ENCODE results near the gene LUC7L. TPM values are rescaled to one million over a fixed set of nuclear protein-coding genes. Genes with fewer than 3 reads are reported as not detected.

Gene LUC7L
- total RNA-seq, 1 donor from 2014 or later, result 203 TPM

DNA sequence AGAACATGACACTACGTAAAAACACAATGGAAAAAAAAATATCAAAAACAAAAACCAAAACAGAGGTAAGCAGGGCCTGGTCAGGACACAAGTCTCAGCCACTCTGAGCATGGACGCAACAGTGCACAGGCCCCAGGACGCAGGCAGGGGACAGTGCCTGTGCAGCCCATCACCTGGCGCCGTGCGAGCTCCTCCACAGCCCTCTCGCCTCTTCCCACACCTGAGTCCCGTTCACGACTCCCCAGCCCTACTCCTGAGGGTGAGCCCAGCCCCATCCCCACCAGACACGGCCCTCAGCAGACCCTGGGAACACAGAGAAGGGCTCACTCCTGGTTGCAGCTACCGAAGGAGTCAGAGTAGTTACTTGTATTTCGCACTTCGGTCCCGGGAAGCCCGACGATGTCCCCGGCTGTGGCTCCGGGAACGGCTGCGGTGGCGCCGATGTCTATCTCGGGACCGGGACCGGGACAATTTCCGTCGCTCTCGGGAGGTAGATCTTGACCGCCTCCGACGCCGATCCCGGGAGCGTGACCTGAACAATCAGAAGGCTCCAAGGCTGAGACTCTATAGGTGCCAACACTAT, 39.6 kb downstream of the LUC7L start:
- Mint-ChIP-seq H3K9me3 (no peaks in the 10 kb centered on the region), H3K4me3 (no peak overlapping the region), H3K27ac (no peak overlapping the region), H3K27me3 (ENCODE audit: low read depth) (no peaks in the 10 kb centered on the region), H3K4me1 (no peaks in the 10 kb centered on the region), H3K36me3 (peaks cover 51% of the 10 kb centered on the region)
- no peak for DNase-seq (ENCODE audit: low spot score in 2 of 2, unreplicated experiment in 2 of 2)
- TF ChIP-seq, protein P1, sequence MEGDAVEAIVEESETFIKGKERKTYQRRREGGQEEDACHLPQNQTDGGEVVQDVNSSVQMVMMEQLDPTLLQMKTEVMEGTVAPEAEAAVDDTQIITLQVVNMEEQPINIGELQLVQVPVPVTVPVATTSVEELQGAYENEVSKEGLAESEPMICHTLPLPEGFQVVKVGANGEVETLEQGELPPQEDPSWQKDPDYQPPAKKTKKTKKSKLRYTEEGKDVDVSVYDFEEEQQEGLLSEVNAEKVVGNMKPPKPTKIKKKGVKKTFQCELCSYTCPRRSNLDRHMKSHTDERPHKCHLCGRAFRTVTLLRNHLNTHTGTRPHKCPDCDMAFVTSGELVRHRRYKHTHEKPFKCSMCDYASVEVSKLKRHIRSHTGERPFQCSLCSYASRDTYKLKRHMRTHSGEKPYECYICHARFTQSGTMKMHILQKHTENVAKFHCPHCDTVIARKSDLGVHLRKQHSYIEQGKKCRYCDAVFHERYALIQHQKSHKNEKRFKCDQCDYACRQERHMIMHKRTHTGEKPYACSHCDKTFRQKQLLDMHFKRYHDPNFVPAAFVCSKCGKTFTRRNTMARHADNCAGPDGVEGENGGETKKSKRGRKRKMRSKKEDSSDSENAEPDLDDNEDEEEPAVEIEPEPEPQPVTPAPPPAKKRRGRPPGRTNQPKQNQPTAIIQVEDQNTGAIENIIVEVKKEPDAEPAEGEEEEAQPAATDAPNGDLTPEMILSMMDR (IDR thresholded peaks at IDR 0.05; ENCODE audit: unreplicated experiment), result no peak

DNA sequence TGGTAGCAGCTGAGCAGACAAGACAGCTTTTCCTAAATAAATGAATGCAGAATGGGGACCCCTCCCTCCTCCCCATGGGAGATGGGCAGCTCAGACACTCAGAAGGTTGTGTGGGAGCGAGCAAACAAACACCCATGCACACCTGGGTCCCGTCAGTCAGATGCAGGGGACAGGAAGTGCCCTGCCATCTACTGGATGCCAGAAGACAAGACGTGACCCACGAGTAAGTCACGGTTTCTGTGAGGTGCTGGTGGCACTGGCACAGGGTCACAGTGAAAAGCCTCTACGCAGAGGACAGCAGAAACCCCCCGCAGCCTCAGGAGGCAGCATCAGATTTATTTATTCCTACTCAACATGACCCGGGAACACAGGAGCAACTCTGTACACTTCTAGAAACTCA, 40.6 kb downstream of the LUC7L start:
- Mint-ChIP-seq H3K27me3 (ENCODE audit: low read depth) (no peaks in the 10 kb centered on the region), H3K4me3 (no peak overlapping the region), H3K27ac (no peak overlapping the region), H3K36me3 (peaks cover 43% of the 10 kb centered on the region), H3K4me1 (no peaks in the 10 kb centered on the region), H3K9me3 (no peaks in the 10 kb centered on the region)
- TF ChIP-seq, protein P1 (IDR thresholded peaks at IDR 0.05; ENCODE audit: unreplicated experiment), result no peak
- DNase-seq (ENCODE audit: low spot score in 2 of 2, unreplicated experiment in 2 of 2), result no peak

DNA sequence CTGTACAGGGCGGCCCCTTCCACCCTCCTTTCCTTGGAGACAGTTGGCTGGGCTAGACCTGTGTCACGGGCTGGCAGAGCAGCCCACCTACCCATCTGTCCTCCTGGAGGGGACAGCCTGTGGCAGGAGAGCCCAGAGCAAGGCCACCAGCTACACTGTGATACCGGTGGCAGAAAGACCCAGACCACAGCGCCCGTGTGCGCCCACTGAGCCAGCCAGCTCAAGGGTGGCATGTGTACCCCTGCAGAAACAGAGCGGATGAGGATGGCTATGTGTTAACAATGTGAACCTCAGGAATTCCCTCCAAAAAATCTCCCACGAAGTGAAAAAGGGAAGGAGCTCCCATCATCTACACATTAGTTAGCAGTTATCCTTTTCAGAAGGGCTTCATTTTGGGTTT, 41.9 kb downstream of the LUC7L start:
- TF ChIP-seq, protein P1 (IDR thresholded peaks at IDR 0.05; ENCODE audit: unreplicated experiment), result no peak

DNA sequence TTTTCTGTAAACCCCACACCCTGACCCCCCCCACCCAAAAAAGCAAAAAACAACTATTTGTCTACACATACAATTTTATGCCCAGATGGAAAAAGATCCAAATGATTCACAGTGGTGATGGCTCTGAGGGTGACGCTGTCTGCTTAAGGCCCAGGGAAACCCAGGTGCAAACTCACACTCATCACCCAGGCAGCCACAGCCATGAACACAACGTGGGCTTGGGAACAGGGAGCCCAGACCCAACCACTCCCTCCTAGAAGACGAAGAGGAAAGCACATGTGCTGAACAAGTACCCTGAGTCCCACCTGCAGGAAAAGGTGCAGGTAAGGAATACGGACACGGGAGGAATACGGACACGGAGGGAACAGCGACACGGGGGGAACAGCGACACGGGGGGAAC, 43.6 kb downstream of the LUC7L start:
- Mint-ChIP-seq H3K9me3 (no peaks in the 10 kb centered on the region), H3K27ac (no peak overlapping the region), H3K27me3 (ENCODE audit: low read depth) (no peaks in the 10 kb centered on the region), H3K36me3 (peaks cover 32% of the 10 kb centered on the region), H3K4me1 (peaks cover 2% of the 10 kb centered on the region), H3K4me3 (no peak overlapping the region)
- TF ChIP-seq, protein P1 (IDR thresholded peaks at IDR 0.05; ENCODE audit: unreplicated experiment), result no peak
- DNase-seq (ENCODE audit: low spot score in 2 of 2, unreplicated experiment in 2 of 2), result no peak

More for the DNA sequence above, 41.9 kb downstream of the LUC7L start:
- H3K27ac Mint-ChIP-seq, result no peak overlapping the region
- H3K4me3 Mint-ChIP-seq, result no peak overlapping the region
- H3K4me1 Mint-ChIP-seq, result no peaks in the 10 kb centered on the region
- DNase-seq (ENCODE audit: low spot score in 2 of 2, unreplicated experiment in 2 of 2), result no peak
- peaks cover 41% of the 10 kb centered on the region for H3K36me3 Mint-ChIP-seq
- no peaks in the 10 kb centered on the region for H3K27me3 Mint-ChIP-seq (ENCODE audit: low read depth)
- H3K9me3 Mint-ChIP-seq, result no peaks in the 10 kb centered on the region

DNA sequence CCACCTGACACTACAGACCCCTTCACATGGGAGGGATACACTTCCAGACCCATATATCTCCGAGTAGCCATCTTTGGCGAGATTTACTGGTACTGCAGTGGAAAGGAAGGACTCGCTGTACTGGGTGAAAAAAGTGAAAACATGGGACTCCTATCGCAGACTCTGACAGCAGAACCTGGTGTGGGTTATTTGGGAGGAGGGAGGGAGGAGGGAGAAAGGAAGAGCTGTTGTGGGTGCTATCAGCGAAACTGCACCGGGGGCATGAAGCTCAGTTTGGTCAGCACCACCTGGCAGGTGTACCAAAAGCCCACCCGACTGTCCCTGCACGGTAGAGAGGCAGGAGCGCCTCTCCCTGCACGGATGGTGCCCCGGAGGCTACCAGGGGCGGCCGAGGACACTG, 44.0 kb downstream of the LUC7L start:
- H3K27me3 Mint-ChIP-seq (ENCODE audit: low read depth), result no peaks in the 10 kb centered on the region
- no peak for DNase-seq (ENCODE audit: low spot score in 2 of 2, unreplicated experiment in 2 of 2)
- peak overlapping the region; percentile 30 for H3K27ac Mint-ChIP-seq
- H3K36me3 Mint-ChIP-seq, result peaks cover 31% of the 10 kb centered on the region
- peaks cover 2% of the 10 kb centered on the region for H3K4me1 Mint-ChIP-seq
- TF ChIP-seq, protein P1 (IDR thresholded peaks at IDR 0.05; ENCODE audit: unreplicated experiment), result no peak
- H3K9me3 Mint-ChIP-seq, result no peaks in the 10 kb centered on the region
- H3K4me3 Mint-ChIP-seq, result no peak overlapping the region

DNA sequence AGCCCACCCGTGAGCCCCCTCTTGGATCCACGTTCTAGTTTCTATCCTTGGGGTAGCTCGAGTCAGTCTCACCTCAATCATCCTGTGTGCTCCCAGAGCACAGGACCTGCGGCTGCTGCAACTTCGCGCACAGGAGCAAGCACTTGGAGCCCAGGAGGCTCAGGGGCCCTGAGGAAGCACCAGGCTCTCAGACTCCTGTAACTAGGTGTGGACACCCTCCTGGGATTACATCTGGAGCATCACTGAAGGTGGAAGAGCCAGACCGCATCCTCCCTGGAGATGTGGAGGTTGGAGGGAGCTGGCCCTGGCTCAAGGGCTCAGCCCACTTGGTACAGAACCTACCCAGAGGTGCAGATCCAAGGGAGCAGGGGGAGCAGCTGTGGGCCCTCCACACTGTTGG, 46.2 kb downstream of the LUC7L start:
- Mint-ChIP-seq H3K27me3 (ENCODE audit: low read depth) (peaks cover 19% of the 10 kb centered on the region), H3K4me1 (peaks cover 2% of the 10 kb centered on the region), H3K4me3 (no peak overlapping the region), H3K27ac (no peak overlapping the region), H3K36me3 (peaks cover 15% of the 10 kb centered on the region), H3K9me3 (no peaks in the 10 kb centered on the region)
- DNase-seq (ENCODE audit: low spot score in 2 of 2, unreplicated experiment in 2 of 2), result no peak
- TF ChIP-seq, protein P1 (IDR thresholded peaks at IDR 0.05; ENCODE audit: unreplicated experiment), result no peak

All from mesothelial cell of epicardium (in vitro differentiated cells).